H9 (cell line): Measurements from ENCODE around the gene ZFYVE19. TPM values are rescaled to one million over a fixed set of nuclear protein-coding genes. Genes with fewer than 3 reads are reported as not detected.
"Not testable (repeated sequence)": the region's sequence is repeated elsewhere in the genome, so short reads cannot be mapped to it uniquely, and the experiment has no call there.

Source experiments
- DNase-seq: peaks from one replicate; pipeline ENCODE4 v3.0.0-alpha.2; 2017
- H2AFZ ChIP-seq: one replicate; pipeline ENCODE4 v1.6.1; 2013; ENCODE audit warnings: mild to moderate bottlenecking, low read length, control low read depth, moderate library complexity
- H2AK5ac ChIP-seq: 2 replicates; pipeline ENCODE4 v1.6.1; 2013; ENCODE audit warnings: low read length, control low read depth, mixed read lengths; ENCODE audit not compliant: insufficient read length
- H2BK120ac ChIP-seq: one replicate; pipeline ENCODE4 v1.6.1; 2013; ENCODE audit warnings: low read depth, mild to moderate bottlenecking, low read length, control low read depth, inconsistent platforms; ENCODE audit not compliant: poor library complexity, severe bottlenecking
- H2BK12ac ChIP-seq: 2 replicates; pipeline ENCODE4 v1.6.1; 2013; ENCODE audit warnings: low read length, control low read depth, mixed read lengths, low read depth; ENCODE audit not compliant: insufficient read length
- H2BK15ac ChIP-seq: 2 replicates; pipeline ENCODE4 v1.6.1; 2013; ENCODE audit warnings: low read depth, low read length, control low read depth
- H2BK20ac ChIP-seq: one replicate; pipeline ENCODE4 v1.6.1; 2013; ENCODE audit warnings: low read depth, mild to moderate bottlenecking, low read length, control low read depth, inconsistent platforms; ENCODE audit not compliant: poor library complexity, severe bottlenecking
- H2BK5ac ChIP-seq: 2 replicates; pipeline ENCODE4 v1.6.1; 2013; ENCODE audit warnings: low read length, control low read depth, mixed read lengths; ENCODE audit not compliant: insufficient read length
- H3K14ac ChIP-seq: 2 replicates; pipeline ENCODE4 v1.6.1; 2013; ENCODE audit warnings: low read length, control low read depth; ENCODE audit not compliant: insufficient read depth
- H3K18ac ChIP-seq: 2 replicates; pipeline ENCODE4 v1.6.1; 2013; ENCODE audit warnings: low read depth, mild to moderate bottlenecking, mixed read lengths, low read length, control low read depth; ENCODE audit not compliant: insufficient read length
- H3K23ac ChIP-seq: 2 replicates; pipeline ENCODE4 v1.6.1; 2013; ENCODE audit warnings: low read length, control low read depth, mixed read lengths, low read depth; ENCODE audit not compliant: insufficient read length
- H3K23me2 ChIP-seq: 2 replicates; pipeline ENCODE4 v1.6.1; 2013; ENCODE audit warnings: low read depth, mild to moderate bottlenecking, mixed read lengths, low read length, control low read depth; ENCODE audit not compliant: insufficient read length, poor library complexity, severe bottlenecking
- H3K27ac ChIP-seq: 2 replicates; pipeline ENCODE4 v1.5.1; 2013; ENCODE audit warnings: low read length, control low read depth, mixed read lengths, low read depth; ENCODE audit not compliant: insufficient read length
- H3K27me3 ChIP-seq: 2 replicates; pipeline ENCODE4 v1.6.1; 2013; ENCODE audit warnings: low read length, control low read depth, inconsistent platforms; ENCODE audit not compliant: insufficient read depth
- H3K4ac ChIP-seq: 2 replicates; pipeline ENCODE4 v1.6.1; 2013; ENCODE audit warnings: low read depth, mild to moderate bottlenecking, control low read depth, inconsistent platforms, low read length, moderate library complexity
- H3K4me1 ChIP-seq: 2 replicates; pipeline ENCODE4 v1.6.1; 2013; ENCODE audit warnings: low read length, control low read depth, inconsistent platforms; ENCODE audit not compliant: insufficient read depth
- H3K4me2 ChIP-seq: 2 replicates; pipeline ENCODE4 v1.6.1; 2013; ENCODE audit warnings: low read length, control low read depth, mixed read lengths; ENCODE audit not compliant: insufficient read length, insufficient read depth
- H3K56ac ChIP-seq: 2 replicates; pipeline ENCODE4 v1.6.1; 2013; ENCODE audit warnings: low read depth, mild to moderate bottlenecking, mixed read lengths, low read length, control low read depth; ENCODE audit not compliant: insufficient read length
- H3K79me1 ChIP-seq: 2 replicates; pipeline ENCODE4 v1.6.1; 2013; ENCODE audit warnings: low read depth, mild to moderate bottlenecking, moderate library complexity, low read length, control low read depth, inconsistent platforms; ENCODE audit not compliant: insufficient read depth, poor library complexity, severe bottlenecking
- H3K79me2 ChIP-seq: 2 replicates; pipeline ENCODE4 v1.6.1; 2013; ENCODE audit warnings: low read length, control low read depth, inconsistent platforms; ENCODE audit not compliant: insufficient read depth
- H3K9ac ChIP-seq: 2 replicates; pipeline ENCODE4 v1.6.1; 2013; ENCODE audit warnings: low read length, control low read depth, mixed read lengths; ENCODE audit not compliant: insufficient read length; ENCODE audit errors: extremely low read depth
- H3K9me3 ChIP-seq: one replicate; pipeline ENCODE4 v1.6.1; 2013; ENCODE audit warnings: low read depth, low read length, inconsistent platforms; ENCODE audit not compliant: control insufficient read depth
- H3T11ph ChIP-seq: one replicate; pipeline ENCODE4 v1.6.1; 2013; ENCODE audit warnings: mild to moderate bottlenecking, low read length, control low read depth, inconsistent platforms
- H4K20me1 ChIP-seq: one replicate; pipeline ENCODE4 v1.6.1; 2013; ENCODE audit not compliant: control insufficient read depth, insufficient read length, insufficient read depth
- H4K5ac ChIP-seq: 2 replicates; pipeline ENCODE4 v1.6.1; 2013; ENCODE audit warnings: low read depth, mild to moderate bottlenecking, mixed read lengths, low read length, control low read depth; ENCODE audit not compliant: insufficient read length
- H4K8ac ChIP-seq: replicated peaks from 2 replicates; pipeline ENCODE4 v1.6.1; 2013; ENCODE audit warnings: low read length, control low read depth, mixed read lengths, low read depth; ENCODE audit not compliant: insufficient read length
- H4K91ac ChIP-seq: 2 replicates; pipeline ENCODE4 v1.6.1; 2013; ENCODE audit warnings: low read depth, mild to moderate bottlenecking, moderate library complexity, mixed read lengths, low read length, control low read depth; ENCODE audit not compliant: insufficient read length
- H3K27ac Mint-ChIP-seq, 3 experiments: 2 replicates in 2 of 3; 3 replicates in 1 of 3; pipeline ENCODE4 v1.8.0; 2020 to 2021; ENCODE audit warnings: mixed read lengths in 3 of 3, mild to moderate bottlenecking in 1 of 3, moderate library complexity in 1 of 3
- H3K27me3 Mint-ChIP-seq: 2 replicates; pipeline ENCODE4 v1.8.0; 2021; ENCODE audit warnings: low read depth, mild to moderate bottlenecking, moderate library complexity, mixed read lengths
- H3K36me3 Mint-ChIP-seq, 3 experiments: 2 replicates in 2 of 3; 3 replicates in 1 of 3; pipeline ENCODE4 v1.8.0; 2020 to 2021; ENCODE audit warnings: low read depth in 3 of 3, mixed read lengths in 3 of 3; ENCODE audit not compliant: insufficient read depth in 1 of 3
- H3K4me1 Mint-ChIP-seq, 2 experiments: 2 replicates each; pipeline ENCODE4 v1.8.0; 2020; ENCODE audit warnings: mixed read lengths in 2 of 2
- H3K4me3 Mint-ChIP-seq, 2 experiments: 2 replicates in 1 of 2; 3 replicates in 1 of 2; pipeline ENCODE4 v1.8.0; 2020 to 2021; ENCODE audit warnings: mild to moderate bottlenecking in 2 of 2, mixed read lengths in 2 of 2, moderate library complexity in 1 of 2
- H3K9me3 Mint-ChIP-seq, 2 experiments: 2 replicates in 1 of 2; 3 replicates in 1 of 2; pipeline ENCODE4 v1.8.0; 2020; ENCODE audit warnings: mild to moderate bottlenecking in 2 of 2, mixed read lengths in 2 of 2, moderate library complexity in 1 of 2
- WGBS: extraction: QIAGEN DNeasy Blood & Tissue Kit; methylation state at CpG from one replicate; pipeline ENCODE4 v1.1.7; 2013; ENCODE audit warnings: missing lambda C conversion rate, low lambda C conversion rate, mixed read lengths; ENCODE audit not compliant: insufficient read length; ENCODE audit errors: extremely low coverage; 5-methylcytosine and 5-hydroxymethylcytosine counted together
- total RNA-seq: library from RNA; stranded (reverse); gene quantifications from 2 replicates; pipeline ENCODE4 v1.2.1, GENCODE V29; 2021
- TF ChIP-seq, protein P1 (sequence below): fragments of 200-600 bp; sonication (generic); conservative IDR thresholded peaks from 3 replicates; pipeline ENCODE4 v1.8.0; 2021; ENCODE audit warnings: antibody characterized with exemption, mild to moderate bottlenecking

Gene ZFYVE19
- total RNA-seq, 1 experiment from 2014 or later: 11.3 TPM

DNA sequence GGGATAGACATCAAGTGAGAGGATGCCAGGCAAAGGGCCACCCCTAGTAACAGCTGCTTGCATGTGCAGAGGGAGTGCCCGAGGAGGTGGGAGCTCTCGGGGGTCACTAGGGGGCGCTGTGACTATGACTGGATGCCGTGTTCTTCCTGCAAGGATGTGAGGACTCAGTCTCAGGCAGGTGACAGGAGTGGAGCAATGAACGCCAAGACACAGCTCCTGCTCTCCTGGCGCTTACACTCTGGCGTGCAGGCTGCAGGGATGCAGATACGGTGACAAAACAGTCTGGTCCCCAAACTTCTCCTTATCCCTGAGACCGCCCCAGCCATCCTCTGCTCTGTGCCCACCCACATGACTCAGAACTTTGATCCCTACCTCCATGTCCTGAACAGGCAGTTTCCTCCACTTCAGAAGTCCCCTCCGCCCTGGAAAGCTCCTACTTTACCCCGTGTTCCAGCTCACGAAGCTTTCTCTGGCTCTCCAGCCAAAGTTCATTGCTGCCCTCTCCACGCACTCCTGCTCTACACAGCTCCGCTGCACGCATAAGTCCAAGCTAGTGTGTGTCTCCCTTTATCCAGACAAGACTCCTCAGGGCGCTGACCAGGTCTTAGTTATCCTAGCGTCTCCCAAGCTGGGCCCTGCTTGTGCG lies 52.4 kb downstream of the ZFYVE19 start:
- no peak overlapping the region for H2BK12ac ChIP-seq

DNA sequence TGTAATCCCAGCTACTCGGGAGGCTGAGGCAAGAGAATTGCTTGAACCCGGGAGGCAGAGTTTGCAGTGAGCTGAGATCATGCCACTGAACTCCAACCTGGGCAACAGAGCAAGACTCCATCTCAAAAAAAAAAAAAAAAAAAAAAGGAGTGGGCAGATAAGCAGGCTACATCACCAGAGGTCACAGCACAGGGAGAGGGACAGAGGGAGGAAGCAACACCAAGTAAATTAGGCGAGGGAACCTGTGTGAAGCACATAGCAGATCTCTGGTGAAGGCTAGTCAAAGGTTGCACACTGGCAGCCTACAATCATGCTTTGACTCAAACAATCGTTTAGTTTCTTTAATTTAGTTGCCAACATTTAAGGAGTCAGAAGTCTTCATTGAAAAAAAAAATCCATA lies 54.3 kb downstream of the ZFYVE19 start:
- peaks cover 23 to 27% of the 10 kb centered on the region in 2 experiments for H3K4me1 Mint-ChIP-seq

More for the DNA sequence above, 52.4 kb downstream of the ZFYVE19 start:
- Histone ChIP-seq H3K23ac (no peak overlapping the region), H2BK15ac (no peak overlapping the region), H3K27ac (no peak overlapping the region), H3K14ac (no peak overlapping the region), H4K20me1 (no peaks in the 10 kb centered on the region), H3K4me2 (no peak overlapping the region), H3K9me3 (no peaks in the 10 kb centered on the region), H4K91ac (no peak overlapping the region), H3K4me1 (no peaks in the 10 kb centered on the region), H3K18ac (no peak overlapping the region), H4K5ac (no peak overlapping the region), H3K27me3 (no peaks in the 10 kb centered on the region), H2BK120ac (no peak overlapping the region), H3K4ac (no peak overlapping the region), H3K79me2 (no peaks in the 10 kb centered on the region), H3K79me1 (no peaks in the 10 kb centered on the region), H2BK20ac (no peak overlapping the region), H3K9ac (no peak overlapping the region), H2AK5ac (no peak overlapping the region), H3K56ac (no peak overlapping the region), H4K8ac (no peak overlapping the region), H3K23me2 (no peaks in the 10 kb centered on the region), H3T11ph (no peak overlapping the region), H2AFZ (no peak overlapping the region), H2BK5ac (no peak overlapping the region)
- peaks cover 23 to 27% of the 10 kb centered on the region in 2 experiments for H3K4me1 Mint-ChIP-seq
- TF ChIP-seq, protein P1, sequence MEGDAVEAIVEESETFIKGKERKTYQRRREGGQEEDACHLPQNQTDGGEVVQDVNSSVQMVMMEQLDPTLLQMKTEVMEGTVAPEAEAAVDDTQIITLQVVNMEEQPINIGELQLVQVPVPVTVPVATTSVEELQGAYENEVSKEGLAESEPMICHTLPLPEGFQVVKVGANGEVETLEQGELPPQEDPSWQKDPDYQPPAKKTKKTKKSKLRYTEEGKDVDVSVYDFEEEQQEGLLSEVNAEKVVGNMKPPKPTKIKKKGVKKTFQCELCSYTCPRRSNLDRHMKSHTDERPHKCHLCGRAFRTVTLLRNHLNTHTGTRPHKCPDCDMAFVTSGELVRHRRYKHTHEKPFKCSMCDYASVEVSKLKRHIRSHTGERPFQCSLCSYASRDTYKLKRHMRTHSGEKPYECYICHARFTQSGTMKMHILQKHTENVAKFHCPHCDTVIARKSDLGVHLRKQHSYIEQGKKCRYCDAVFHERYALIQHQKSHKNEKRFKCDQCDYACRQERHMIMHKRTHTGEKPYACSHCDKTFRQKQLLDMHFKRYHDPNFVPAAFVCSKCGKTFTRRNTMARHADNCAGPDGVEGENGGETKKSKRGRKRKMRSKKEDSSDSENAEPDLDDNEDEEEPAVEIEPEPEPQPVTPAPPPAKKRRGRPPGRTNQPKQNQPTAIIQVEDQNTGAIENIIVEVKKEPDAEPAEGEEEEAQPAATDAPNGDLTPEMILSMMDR: peak; percentile 92
- WGBS: no CpG with 5 or more reads among the region's 18 CpGs
- peaks cover 4% of the 10 kb centered on the region; the same call in 1 of the 2 replicates for H3K27me3 Mint-ChIP-seq
- no peaks in the 10 kb centered on the region for H3K9me3 Mint-ChIP-seq
- peaks cover 8 to 38% (median 34%) of the 10 kb centered on the region in 3 experiments; a peak in 6 of 7 replicates for H3K36me3 Mint-ChIP-seq
- peak overlapping the region in 1 of 3 experiments; percentile 95; a peak in 3 of 7 replicates for H3K27ac Mint-ChIP-seq
- no peak overlapping the region; a peak in 1 of 5 replicates for H3K4me3 Mint-ChIP-seq
- DNase-seq: peak; percentile 95

More for the DNA sequence above, 54.3 kb downstream of the ZFYVE19 start:
- H2BK5ac ChIP-seq, H3K9ac ChIP-seq, H3K4me3 Mint-ChIP-seq, H3K79me1 ChIP-seq, H4K5ac ChIP-seq, H3K14ac ChIP-seq, H4K20me1 ChIP-seq, H3K27me3 Mint-ChIP-seq, H3K4me1 ChIP-seq, H2BK15ac ChIP-seq, H2BK120ac ChIP-seq, H3K27me3 ChIP-seq, H3K27ac ChIP-seq, H3K4ac ChIP-seq, H2BK20ac ChIP-seq, H3T11ph ChIP-seq, H3K27ac Mint-ChIP-seq, H3K4me2 ChIP-seq, H3K18ac ChIP-seq, H3K23me2 ChIP-seq, H3K56ac ChIP-seq, H2BK12ac ChIP-seq, H4K8ac ChIP-seq, H3K9me3 Mint-ChIP-seq, H3K79me2 ChIP-seq, H3K23ac ChIP-seq, H3K9me3 ChIP-seq, DNase-seq, H4K91ac ChIP-seq, H2AK5ac ChIP-seq, H2AFZ ChIP-seq: not testable (repeated sequence)
- H3K36me3 Mint-ChIP-seq: peaks cover 4 to 28% (median 17%) of the 10 kb centered on the region in 3 experiments; a peak in 6 of 7 replicates
- WGBS: no CpG with 5 or more reads among the region's 4 CpGs
